ENCODE results near the gene EVI2A.

DNA sequence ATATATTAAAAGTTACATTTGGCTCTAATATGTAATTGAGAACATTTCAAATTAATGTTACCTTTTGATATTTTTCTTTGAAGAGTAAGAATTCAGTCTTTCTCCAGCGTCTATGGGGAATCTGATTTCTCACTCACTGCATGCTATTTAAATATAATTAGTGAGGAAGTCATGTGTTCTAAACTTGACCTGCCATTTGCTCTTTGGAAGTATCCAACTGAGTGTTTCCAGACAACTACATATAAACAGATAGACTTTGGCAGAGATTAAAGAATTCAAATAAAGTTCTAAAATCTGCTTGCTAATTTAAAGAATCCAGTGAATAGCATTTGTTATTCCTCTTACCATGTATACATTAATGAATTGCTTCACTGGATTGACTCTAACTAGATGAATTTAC, 47.9 kb downstream of the EVI2A start:
- TF ChIP-seq, protein P1, sequence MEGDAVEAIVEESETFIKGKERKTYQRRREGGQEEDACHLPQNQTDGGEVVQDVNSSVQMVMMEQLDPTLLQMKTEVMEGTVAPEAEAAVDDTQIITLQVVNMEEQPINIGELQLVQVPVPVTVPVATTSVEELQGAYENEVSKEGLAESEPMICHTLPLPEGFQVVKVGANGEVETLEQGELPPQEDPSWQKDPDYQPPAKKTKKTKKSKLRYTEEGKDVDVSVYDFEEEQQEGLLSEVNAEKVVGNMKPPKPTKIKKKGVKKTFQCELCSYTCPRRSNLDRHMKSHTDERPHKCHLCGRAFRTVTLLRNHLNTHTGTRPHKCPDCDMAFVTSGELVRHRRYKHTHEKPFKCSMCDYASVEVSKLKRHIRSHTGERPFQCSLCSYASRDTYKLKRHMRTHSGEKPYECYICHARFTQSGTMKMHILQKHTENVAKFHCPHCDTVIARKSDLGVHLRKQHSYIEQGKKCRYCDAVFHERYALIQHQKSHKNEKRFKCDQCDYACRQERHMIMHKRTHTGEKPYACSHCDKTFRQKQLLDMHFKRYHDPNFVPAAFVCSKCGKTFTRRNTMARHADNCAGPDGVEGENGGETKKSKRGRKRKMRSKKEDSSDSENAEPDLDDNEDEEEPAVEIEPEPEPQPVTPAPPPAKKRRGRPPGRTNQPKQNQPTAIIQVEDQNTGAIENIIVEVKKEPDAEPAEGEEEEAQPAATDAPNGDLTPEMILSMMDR (IDR thresholded peaks at IDR 0.05; ENCODE audit: low read depth, low read length): no peak
- no peak for TF ChIP-seq EZH2phosphoT487 (IDR thresholded peaks at IDR 0.05; ENCODE audit: low read depth)

Measured in OCI-LY3 (cell line).